NCI-H1417 (cell line): ENCODE measurements around the gene SHISAL1.
A peak's percentile ranks its signal among the peaks of the same experiment; 100 is the strongest.
"Not testable (repeated sequence)": the region's sequence is repeated elsewhere in the genome, so short reads cannot be mapped to it uniquely, and the experiment has no call there.

Experiments used
- DNase-seq, 3 experiments: peaks; one replicate each; lab custom pipeline; 2025; lab: John Stamatoyannopoulos, UW

SHISAL1 gene

DNA sequence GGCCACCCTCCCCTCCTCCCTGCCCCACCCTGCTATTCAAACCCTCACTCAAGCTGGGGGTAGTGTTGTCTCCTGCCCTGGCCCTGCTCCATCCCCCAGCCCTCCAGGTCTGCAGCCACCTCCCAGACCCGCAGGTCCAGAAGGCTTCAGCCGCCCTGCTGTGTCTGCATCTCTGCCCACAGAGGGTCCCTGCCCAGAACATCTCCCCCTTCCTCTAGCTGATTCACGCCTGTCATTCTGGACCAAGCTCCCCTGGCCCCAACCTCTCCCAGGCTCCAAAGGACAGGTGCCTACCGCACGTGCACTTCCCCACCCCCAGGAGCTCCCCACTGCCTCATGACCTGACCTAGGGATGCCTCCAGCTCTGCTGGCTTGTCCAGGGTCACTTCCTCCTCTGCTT is 16.0 kb upstream of the SHISAL1 start:
- DNase-seq = no peak

DNA sequence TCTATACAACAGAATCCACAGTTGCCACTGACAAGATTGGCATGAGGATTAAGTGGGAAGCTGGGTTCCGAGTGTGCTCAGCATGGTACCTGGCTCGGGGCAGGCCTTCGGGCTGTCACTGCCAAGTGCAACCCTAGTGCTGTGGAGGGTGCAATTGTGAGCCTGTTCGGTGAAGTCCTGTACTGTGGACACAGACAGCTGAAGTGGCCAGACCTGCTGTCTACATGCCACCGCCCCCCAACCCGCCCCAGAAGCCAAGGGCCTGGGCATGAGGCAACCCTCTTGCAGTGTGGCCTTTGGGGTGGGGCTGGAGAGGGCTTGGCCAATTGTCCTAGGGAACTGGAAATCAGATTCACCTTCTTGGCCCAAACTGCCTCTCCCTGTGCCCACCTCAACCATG is 15.6 kb upstream of the SHISAL1 start:
- no peak for DNase-seq

DNA sequence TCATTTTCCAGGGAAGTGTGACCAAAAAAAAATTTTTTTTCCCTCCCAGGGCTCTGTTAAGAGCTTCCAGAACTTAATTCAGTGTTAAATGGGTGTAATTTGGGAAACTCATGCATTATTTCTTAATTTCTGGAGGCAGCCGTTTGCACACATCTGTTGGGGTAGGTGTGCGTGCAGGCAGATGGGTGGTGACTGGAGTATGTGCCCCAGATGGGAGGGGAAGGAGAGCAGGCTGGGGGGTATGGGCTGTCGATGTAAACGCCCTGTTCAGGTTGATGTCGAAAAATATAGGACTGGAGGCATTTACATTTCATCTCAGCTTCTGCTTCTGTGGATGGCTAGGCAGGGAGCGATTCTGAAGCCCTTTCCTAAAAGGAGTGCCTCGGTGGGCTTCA is 13.7 kb upstream of the SHISAL1 start:
- DNase-seq = no peak

DNA sequence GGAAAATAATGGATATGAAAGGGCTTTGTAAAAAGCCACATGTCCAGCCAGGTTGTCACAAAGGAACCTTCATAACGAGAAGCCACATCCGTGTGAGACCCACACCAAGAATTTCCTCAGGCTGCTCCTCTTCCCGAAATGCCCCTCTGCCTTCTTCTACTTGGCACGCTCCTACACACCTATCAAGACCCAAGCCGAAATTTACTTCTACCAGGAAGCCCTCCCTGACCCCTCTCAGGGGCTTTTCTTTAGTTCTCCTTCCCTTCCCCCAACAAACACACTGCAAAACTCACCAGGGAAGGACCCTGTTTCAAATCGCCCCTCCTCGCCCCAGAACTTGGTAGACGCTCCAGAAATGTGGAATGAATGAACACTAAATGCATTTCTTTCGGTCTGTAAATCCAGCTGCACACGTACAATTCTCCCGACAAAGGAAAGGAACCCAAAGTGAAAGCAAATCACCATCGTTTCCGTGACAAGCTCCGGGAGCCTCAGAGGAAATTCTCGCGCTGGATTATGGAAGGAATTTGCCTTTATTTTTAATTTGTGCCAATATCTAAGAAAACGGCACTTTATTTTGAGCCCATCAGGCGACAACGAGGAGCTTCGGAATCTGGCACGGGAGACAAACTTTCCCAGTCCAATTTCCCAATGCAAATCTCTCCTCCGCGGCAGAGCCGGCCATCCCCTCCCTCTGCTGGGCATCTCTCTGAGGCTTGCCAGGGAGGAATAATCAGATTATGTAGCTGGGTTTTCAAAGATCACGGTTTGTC is 13.2 kb upstream of the SHISAL1 start:
- peak in 1 of 3 experiments; percentile 37 for DNase-seq

DNA sequence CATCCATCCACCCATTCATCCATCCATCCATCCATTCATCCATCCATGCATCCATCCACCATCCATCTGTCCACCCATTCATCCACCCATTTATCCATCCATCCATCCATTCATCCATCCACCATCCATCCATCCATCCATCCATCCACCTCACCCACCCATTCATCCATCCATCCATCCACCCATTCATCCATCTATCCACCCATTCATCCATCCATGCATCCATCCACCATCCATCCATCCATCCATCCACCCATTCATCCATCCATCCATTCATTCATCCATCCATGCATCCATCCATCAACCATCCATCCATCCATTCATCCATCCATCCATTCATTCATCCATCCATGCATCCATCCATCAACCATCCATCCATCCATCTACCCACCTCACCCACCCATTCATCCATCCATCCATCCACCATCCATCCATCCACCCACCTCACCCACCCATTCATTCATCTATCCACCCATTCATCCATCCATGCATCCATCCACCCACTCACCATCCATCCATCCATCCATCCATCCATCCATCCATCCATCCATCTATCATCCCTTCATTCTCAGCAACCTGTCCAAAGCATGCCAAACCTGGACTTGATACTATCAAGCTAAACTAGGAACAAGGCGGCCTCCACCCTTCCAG is 10.5 kb upstream of the SHISAL1 start:
- DNase-seq = not testable (repeated sequence)

DNA sequence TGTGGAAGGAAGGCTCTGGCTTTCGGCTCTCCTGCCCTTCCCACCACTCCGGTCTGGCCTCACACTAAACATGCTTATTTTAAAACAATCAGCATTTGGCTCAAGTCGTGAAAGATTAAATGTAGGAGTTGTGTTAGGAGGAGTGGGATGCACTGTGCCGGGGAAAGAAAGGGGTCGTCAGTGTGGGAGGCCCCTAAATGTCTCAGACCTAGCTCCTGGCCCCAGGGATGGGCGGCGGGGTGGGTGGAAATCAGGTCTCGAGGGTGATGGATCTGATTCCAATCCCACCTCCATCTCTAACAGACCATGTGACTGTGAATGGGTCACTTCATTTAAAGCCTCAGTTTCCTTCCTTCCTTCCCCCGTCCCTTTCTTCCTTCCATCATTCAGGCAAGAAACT is 6.9 kb upstream of the SHISAL1 start:
- no peak for DNase-seq

DNA sequence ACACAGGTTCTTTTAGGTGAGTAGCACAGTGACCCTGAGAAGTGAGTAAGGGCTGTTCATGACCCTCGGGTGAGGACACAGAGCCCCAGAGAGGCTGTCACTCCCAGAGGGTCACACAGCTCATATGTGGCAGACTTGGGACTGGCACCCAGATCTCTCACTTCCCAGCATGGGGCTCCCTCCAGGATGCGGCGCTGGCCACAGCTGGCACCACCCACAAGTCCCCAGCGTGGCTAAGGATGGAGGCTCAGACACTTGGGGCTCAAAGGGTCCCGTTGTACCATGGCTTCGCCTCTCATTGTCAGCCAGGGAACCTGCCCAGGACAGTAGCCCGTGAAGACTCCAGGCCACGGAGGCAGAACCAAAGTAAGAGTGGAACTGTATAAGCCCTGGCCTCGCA is 6.0 kb upstream of the SHISAL1 start:
- no peak for DNase-seq

DNA sequence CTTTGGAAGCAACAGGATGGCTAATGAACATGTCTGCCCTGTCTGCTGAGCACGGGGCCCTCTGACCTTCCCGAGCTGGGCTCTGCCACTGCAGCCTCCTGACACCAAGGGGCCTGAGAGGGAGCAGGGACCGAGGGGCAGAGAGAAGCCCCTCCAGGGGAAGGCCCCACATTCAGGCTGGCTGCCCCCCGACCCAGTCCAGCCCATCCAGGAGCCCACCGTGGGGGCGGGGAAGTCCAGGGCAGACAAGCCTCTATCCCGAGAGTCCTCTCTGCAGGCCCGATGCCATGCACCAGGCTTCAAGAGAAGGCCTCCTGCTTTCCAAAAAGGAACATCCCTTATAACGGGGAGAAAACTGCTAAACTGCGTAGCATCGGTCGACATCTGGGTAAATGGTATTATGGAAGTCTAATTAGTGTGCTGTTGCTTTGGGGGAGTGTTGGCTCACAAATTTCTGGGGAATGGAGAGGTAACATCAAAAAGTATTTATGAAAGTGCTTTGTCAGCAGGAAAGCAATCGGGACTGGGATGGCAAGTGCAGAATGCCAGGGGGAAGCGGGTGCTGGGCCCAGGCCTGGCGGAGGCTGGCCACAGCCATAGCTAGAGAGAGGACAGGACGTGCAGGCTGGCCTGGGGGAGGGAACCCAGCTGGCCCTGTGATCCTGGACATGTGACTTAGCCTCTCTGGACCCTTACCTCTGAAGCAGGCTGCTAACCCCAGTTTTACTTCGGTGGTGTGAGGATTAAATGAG is 5.3 kb upstream of the SHISAL1 start:
- no peak for DNase-seq

DNA sequence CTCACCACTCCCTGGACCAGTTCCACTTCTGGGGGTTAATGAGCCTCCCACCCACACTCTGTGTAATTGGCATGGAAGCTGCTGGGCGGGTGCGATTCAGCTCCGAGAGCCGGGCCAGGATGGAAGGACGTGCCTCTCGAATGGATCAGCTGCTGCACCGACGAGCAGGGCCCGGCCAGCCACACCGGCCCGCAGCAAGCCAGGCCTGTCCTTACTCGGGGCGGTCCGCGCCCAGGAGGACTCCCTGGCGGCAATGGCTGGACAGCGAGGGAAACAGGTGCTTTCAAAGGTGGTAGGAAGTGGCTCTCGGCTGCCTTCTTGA is 4.3 kb upstream of the SHISAL1 start:
- peak in 1 of 3 experiments; percentile 66 for DNase-seq

DNA sequence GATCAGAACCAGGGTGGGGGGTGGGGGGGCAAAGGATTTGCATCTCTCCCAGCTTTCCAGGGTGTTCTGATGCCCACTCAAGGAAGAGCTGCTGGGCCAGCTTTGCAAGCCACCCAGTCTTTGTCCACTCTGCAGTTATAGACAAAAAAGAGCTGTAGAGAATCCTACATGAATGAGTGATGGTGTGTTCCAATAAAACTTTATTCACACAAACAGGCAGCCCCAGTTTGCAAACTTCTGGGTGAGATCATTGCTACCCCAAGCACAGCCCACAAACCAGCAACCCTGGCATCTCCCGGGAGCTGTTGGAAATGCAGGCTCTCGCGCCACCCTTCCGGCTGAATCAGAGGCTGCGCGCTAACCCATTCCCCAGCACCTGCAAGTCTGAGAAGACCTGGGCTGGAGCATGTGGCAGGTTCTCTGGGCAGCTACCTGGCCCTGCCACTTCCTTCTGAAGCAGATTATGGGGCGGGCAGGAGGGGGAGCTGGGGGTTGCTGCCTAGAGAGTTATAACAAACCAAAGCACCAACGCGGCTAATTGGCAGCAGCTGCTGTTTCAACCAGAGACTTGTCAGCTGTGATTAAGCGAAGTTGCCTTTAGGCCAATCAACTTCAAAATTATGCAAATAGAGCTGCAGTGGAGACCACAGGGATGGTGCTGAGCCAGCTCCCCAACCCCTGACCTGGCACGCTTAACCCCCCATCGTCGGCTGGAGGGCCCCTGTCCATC is 3.8 kb upstream of the SHISAL1 start:
- DNase-seq = peak in 2 of 3 experiments; percentile 75 to 88

DNA sequence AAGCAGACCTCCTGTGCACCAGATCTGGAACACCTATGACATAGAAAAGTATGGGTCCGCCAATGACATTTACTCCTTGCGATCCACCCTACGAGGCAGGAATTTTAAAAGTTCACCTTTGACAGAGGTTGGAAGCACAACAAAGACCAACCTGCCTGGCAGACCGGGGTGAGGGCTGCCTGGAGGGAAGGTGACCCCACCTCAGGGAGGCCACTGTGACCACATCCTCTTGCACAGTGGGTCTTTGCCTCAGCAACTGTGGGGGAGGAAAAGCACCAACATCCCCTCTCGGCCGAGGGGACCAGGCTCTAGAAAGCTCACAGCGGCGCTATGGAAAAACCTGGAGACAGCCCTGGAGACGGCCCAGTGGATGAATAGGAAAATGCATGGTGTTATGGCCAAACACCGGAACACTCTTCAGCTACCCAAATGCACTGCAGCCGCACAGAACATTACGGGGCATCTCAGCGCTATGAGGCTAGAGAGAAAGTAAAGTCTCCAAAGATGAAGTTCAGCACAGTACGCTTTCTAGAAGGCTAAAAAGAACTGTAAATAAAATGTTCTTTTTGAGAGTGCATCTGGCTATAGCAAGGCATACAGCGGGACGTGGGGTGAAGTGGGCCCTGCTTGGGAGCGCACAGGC is 1.8 kb upstream of the SHISAL1 start:
- DNase-seq = no peak

DNA sequence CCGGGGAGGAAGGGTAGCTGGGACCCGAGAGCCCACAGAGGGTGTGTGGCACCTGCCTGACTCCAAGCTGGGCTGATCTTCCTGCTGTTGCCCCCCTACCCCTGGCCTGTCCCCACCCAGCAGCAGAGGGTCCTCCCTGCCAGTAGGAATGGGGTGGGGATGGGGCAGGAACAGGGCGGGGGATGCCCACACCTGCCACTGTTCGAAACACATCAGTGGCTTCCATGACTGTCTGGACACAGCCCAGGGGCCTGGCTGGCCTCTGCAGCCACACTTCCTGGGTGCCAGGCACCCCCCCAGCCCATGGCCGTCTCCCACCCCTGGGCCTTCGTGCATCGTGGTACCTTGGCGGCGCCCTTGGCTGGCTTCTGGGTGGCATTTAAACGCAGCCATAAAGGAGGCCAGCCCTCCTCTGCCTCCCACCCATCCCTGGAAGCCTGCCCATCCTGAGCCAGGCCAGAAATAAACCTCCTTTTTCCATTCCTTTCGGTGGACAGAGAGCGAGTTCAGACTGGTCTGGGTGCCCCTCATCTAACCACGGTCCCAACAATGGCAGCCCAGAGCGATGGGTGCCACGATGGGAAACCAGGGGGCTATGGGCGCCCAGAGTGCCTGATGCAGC is 745 bp upstream of the SHISAL1 start:
- DNase-seq = no peak

DNA sequence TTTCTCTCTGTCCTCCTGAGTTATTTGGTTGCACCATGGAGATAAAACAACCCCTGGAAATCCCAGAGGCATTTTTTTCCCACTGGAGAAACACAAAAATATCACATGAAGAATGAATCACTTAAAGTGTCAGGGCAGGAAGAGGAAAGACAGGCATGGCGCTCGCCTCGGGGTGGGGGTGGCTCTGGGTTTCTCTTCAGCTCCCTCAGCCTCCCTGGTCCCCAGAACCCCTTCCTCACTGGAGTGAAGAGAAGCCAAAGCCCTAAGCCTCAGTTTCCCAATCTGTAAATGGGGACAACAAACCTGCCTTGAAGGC is 938 bp downstream of the SHISAL1 start:
- DNase-seq = no peak

DNA sequence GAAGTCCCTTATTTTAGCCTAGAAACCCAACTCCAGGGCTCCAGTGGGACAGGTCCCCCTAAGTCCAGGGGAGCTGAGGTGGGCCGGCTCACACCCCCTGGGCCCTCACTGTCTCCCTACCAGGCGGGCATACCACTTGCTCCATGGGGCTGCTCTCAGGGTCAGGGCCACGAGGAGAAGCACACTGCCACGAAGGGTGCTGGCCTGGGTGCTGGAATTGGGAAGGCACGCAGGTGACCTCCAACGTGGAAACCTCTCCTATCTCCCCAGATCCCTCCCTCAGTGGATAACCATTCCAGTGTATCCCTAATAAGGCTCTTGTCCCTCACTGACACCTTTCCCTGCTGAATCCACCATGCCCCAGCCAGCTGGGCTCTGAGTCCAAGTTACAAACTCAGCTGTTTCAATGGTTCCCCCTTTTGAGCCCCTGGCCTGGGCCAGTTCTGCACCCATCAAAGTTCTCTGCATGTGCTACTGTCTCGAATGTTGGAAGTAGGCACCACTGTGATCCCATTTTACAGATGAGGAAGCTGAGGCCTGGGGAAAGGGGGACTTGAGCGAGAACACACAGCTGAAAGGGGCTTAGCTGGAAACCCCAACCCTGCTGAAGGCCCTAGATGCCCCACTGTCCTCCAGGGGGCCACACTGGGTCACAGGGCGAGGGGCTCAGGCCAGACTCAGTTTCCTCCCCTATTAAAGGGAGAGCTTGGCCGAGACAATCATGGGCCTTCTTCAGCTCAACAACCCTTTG is 1.5 kb downstream of the SHISAL1 start:
- DNase-seq = no peak

DNA sequence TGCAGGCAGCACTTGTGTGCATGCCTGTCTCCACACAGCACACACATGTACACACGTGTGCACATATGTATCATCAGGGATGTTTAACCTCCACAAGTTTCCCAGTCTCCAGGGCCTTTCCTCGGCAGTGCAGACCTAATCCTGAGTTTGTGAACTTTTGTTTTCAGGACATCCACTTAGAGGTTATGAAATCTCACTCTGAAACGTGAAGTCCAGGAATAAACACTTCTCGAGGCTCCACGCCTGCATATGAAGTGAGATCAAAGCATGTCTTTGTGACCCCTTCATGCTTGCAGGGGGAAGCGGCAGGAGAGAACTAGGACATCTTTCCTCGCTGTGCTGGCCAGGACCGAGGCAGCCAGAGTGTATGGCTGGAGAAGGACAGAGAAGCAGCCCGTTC is 3.1 kb downstream of the SHISAL1 start:
- DNase-seq = no peak

DNA sequence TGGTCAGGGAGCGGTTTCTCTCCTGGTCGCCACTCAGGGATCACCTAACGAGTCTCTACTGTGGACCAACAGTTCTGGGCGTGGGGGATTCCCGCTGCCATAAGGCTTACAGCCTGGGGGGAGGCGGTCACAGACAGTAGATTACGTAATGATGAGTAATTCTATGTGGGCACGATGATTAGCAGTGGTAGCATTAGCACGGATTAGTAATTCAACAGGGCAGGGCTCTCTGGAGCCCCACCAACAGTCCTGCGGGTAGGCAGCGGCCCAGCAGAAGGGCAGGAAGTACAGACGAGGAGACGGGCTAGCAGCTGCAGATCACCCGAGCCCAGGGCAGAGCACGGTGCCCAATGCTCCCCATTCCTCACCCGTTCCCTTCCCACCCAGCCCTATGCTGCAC is 3.6 kb downstream of the SHISAL1 start:
- DNase-seq = no peak

DNA sequence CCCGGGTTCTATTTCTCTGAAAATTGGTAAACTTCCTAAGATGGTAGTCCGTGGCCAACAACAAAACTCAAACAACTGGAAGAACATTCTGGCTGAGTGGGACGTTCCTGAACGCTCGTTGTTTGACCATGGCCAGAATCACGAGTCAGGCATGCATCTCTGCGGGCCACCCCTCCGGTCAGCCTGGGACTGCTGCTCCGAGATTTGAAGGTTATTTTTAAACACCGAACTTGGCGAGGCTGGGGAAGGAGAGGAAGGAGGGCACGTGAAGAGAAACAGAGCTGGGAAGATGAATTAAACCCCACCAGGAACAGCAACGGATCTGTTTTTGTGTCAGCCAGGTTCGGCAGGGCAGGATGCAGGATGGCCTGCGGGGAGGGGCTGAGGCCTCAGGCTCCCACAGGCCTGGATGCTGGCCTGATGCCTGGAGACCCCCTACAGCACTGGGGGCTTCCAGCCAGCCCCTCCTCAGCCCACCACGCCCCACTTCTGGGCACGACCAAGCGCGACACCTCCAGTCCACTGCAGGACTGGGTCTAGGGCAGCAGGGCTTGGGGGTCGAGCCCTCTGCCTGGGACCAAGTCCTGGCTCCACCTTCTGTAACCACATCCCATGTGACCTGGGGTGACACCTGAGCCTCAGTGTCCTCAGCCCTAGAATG is 5.1 kb downstream of the SHISAL1 start:
- DNase-seq = no peak

DNA sequence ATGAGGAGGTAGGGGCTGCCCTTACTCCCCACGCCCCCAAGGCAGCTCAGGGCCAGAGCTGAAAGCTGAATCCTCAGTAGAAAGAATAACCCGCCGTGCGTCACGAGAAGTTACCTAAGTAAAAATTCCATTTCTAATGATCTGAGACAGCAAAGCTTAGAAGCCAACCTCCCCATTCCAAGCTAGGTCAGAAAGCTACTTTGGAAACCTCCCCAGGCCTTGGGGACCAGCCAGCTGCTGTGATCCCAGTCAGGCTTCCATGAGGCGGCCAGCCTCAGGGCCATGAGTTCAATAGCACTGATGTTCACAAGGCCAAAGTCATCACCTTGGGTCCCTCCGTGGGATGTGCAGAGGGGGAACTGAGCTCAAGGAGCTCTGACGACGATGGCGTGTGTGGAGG is 6.9 kb downstream of the SHISAL1 start:
- DNase-seq = no peak

DNA sequence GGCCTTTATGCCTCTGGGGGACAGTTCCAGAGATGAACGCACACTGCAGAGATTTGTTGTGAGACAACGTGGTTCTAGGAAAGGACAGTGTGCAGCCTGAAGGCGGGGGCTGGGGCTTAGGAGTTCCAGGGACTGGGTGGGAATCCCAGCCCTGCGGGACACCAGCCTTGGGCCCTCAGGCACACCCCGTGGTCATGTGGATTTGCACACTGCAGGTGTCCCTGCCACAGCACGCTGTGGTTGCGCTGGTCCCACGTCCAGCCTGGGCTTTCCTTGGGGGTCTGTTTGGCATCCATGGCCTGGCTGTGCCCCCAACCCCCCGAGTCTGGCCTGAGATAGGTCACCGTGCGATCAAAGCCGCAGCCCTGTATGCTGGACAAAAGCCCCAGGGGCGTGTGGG is 7.3 kb downstream of the SHISAL1 start:
- no peak for DNase-seq

DNA sequence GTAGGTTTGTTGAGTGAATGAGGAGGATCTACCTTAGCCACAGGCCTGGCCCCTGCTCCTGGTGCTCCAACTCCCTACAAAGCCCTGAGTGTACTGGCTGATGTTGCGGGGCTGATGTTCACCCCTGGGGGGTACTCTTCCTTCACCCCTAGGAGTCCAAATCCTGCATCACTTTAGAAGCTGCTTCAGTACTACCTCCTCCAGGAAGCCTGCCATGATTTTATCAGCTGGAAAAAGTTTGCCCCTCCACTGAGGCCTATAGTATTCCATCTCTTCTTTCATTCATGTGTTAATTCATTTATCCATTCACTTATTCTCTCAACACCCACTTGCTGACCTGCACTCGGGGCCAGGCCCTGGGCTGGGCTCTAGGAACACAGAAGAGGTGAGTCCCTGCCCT is 7.8 kb downstream of the SHISAL1 start:
- DNase-seq = no peak

DNA sequence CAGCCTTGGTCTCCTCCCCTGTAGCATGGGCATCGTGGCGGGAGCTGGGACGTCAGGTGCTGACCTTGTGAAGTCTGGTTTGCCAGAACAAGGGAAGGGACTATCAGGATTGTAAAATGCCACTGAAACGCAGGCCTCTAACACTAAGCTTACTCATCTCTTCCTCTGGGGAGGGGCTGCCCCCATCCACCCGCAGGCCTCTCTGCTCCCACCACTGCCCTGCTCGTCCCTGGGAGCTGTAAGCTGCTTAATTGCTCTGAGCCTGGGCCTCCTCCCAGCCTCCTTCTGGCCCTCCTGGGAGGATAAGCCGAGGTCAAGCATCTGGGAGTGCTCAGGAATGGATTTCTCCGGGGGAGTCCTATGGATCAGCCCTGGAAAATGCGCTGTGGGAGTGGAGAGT is 8.4 kb downstream of the SHISAL1 start:
- DNase-seq = no peak
